H1 (cell line): ENCODE measurements around the gene INTS6. TPM values are rescaled to one million over a fixed set of nuclear protein-coding genes. Genes with fewer than 3 reads are reported as not detected.

ENCODE experiments used
- CTCF ChIA-PET: fragments of 300-600 bp; sonication (Branson Sonifier 250); formaldehyde crosslinking; loops from one replicate; lab custom pipeline; 2021; ENCODE audit not compliant: partially characterized antibody; lab: Charles Lee
- POLR2A ChIA-PET: fragments of 300-600 bp; sonication (Branson Sonifier 250); formaldehyde crosslinking; loops from one replicate; lab custom pipeline; 2021; ENCODE audit warnings: inconsistent platforms; ENCODE audit not compliant: partially characterized antibody; lab: Charles Lee
- DNase-seq, 2 experiments: peaks; one replicate each; pipeline versions ENCODE4 v3.0.0 to v3.0.0-alpha.2; 2010 to 2022; ENCODE audit warnings: low spot score in 2 of 2, low read depth in 1 of 2, mixed read lengths in 1 of 2
- FAIRE-seq: peaks from 2 replicates; lab custom pipeline; 2011; peaks lifted over from hg19 to GRCh38; lab: Jason Lieb, UNC
- H2AFZ ChIP-seq: 2 replicates; pipeline ENCODE4 v1.8.1; 2012; ENCODE audit warnings: low read length, inconsistent platforms
- H2AK5ac ChIP-seq: 2 replicates; pipeline ENCODE4 v1.6.1; 2013; ENCODE audit warnings: low read depth, low read length
- H2BK120ac ChIP-seq: replicated peaks from 2 replicates; pipeline ENCODE3; 2013; ENCODE audit warnings: low read depth, low read length, inconsistent platforms
- H2BK12ac ChIP-seq: 2 replicates; pipeline ENCODE4 v1.6.1; 2013; ENCODE audit warnings: low read depth, low read length
- H2BK15ac ChIP-seq: 2 replicates; pipeline ENCODE4 v1.6.1; 2013; ENCODE audit warnings: low read length
- H2BK20ac ChIP-seq: 2 replicates; pipeline ENCODE4 v1.6.1; 2013; ENCODE audit warnings: low read length
- H2BK5ac ChIP-seq: 2 replicates; pipeline ENCODE4 v1.6.1; 2013; ENCODE audit warnings: low read depth, low read length
- H3K14ac ChIP-seq: 2 replicates; pipeline ENCODE4 v1.6.1; 2013; ENCODE audit warnings: inconsistent platforms; ENCODE audit not compliant: insufficient read length
- H3K18ac ChIP-seq: 2 replicates; pipeline ENCODE4 v1.6.1; 2013; ENCODE audit warnings: low read length; ENCODE audit errors: extremely low read depth
- H3K23ac ChIP-seq: 2 replicates; pipeline ENCODE4 v1.6.1; 2013; ENCODE audit warnings: inconsistent platforms; ENCODE audit not compliant: insufficient read length
- H3K23me2 ChIP-seq: 2 replicates; pipeline ENCODE4 v1.6.1; 2013; ENCODE audit warnings: low read depth, low read length
- H3K27ac ChIP-seq: 2 replicates; pipeline ENCODE4 v1.6.1; 2011; ENCODE audit warnings: low read depth, low read length, inconsistent platforms
- H3K27me3 ChIP-seq, 4 experiments: replicated peaks in 1 of 4; 1 replicate in 1 of 4; 2 replicates in 3 of 4; pipeline versions ENCODE4 v1.6.1 to v1.8.1; 2011 to 2013; ENCODE audit warnings: low read length in 3 of 4, mild to moderate bottlenecking in 3 of 4, inconsistent platforms in 2 of 4, mixed read lengths in 2 of 4, moderate library complexity in 1 of 4; ENCODE audit not compliant: control insufficient read depth in 3 of 4, insufficient read depth in 3 of 4; ENCODE audit errors: extremely low read depth in 1 of 4
- H3K36me3 ChIP-seq, 4 experiments: 2 replicates each; pipeline versions ENCODE4 v1.6.1 to v1.8.1; 2011 to 2013; ENCODE audit warnings: mild to moderate bottlenecking in 4 of 4, low read length in 3 of 4, moderate library complexity in 2 of 4, control low read depth in 1 of 4, inconsistent platforms in 1 of 4; ENCODE audit not compliant: insufficient read depth in 4 of 4, control insufficient read depth in 2 of 4
- H3K4ac ChIP-seq: replicated peaks from 2 replicates; pipeline ENCODE3; 2013; ENCODE audit warnings: low read length, low read depth, mixed read lengths, inconsistent platforms; ENCODE audit not compliant: insufficient read length
- H3K4me1 ChIP-seq, 4 experiments: replicated peaks in 1 of 4; 1 replicate in 1 of 4; 2 replicates in 3 of 4; pipeline versions ENCODE4 v1.6.1 to v1.8.1; 2011 to 2013; ENCODE audit warnings: low read length in 3 of 4, inconsistent platforms in 2 of 4, mixed read lengths in 1 of 4; ENCODE audit not compliant: insufficient read depth in 4 of 4, control insufficient read depth in 3 of 4
- H3K4me2 ChIP-seq, 2 experiments: 2 replicates each; pipeline versions ENCODE4 v1.6.1 to v1.8.1; 2011 to 2013; ENCODE audit warnings: low read depth in 2 of 2, low read length in 2 of 2, control low read depth in 1 of 2, inconsistent platforms in 1 of 2, mild to moderate bottlenecking in 1 of 2; ENCODE audit not compliant: insufficient read depth in 1 of 2
- H3K4me3 ChIP-seq, 4 experiments: fragments of 200-600, 300-600 bp in 1 of 4; sonication (generic), shearing (Covaris generic), sonication (Bioruptor Twin) in 1 of 4; 2 replicates each; pipeline versions ENCODE4 v1.5.1 to v1.8.1; 2011 to 2016; ENCODE audit warnings: low read length in 4 of 4, low read depth in 3 of 4, control low read depth in 2 of 4, inconsistent platforms in 2 of 4, mild to moderate bottlenecking in 2 of 4, mixed read lengths in 1 of 4, moderate library complexity in 1 of 4; ENCODE audit not compliant: insufficient read depth in 2 of 4; ENCODE audit errors: extremely low read depth in 1 of 4
- H3K56ac ChIP-seq: replicated peaks from 2 replicates; pipeline ENCODE3; 2013; ENCODE audit warnings: low read depth, mild to moderate bottlenecking, mixed read lengths, low read length, inconsistent platforms; ENCODE audit not compliant: insufficient read length
- H3K79me1 ChIP-seq: 2 replicates; pipeline ENCODE4 v1.6.1; 2013; ENCODE audit warnings: low read depth, low read length, control low read depth
- H3K79me2 ChIP-seq, 2 experiments: 2 replicates each; pipeline versions ENCODE4 v1.6.1 to v1.8.1; 2012 to 2013; ENCODE audit warnings: low read length in 2 of 2, mild to moderate bottlenecking in 2 of 2, inconsistent platforms in 1 of 2; ENCODE audit not compliant: insufficient read depth in 2 of 2, control insufficient read depth in 1 of 2
- H3K9ac ChIP-seq, 4 experiments: replicated peaks in 1 of 4; 1 replicate in 1 of 4; 2 replicates in 3 of 4; pipeline versions ENCODE4 v1.6.1 to v1.8.1; 2011 to 2013; ENCODE audit warnings: low read depth in 3 of 4, low read length in 3 of 4, control low read depth in 2 of 4, mild to moderate bottlenecking in 2 of 4, moderate library complexity in 2 of 4, inconsistent platforms in 1 of 4; ENCODE audit errors: extremely low read depth in 1 of 4
- H3K9me3 ChIP-seq, 2 experiments: 2 replicates each; pipeline versions ENCODE4 v1.6.1 to v1.8.1; 2012 to 2013; ENCODE audit warnings: mild to moderate bottlenecking in 2 of 2, moderate library complexity in 2 of 2, control low read depth in 1 of 2, inconsistent platforms in 1 of 2, low read depth in 1 of 2, low read length in 1 of 2, mixed read lengths in 1 of 2; ENCODE audit not compliant: insufficient read depth in 2 of 2
- H4K20me1 ChIP-seq, 2 experiments: replicated peaks in 1 of 2; 2 replicates each; pipeline versions ENCODE3 to v1.8.1; 2011 to 2013; ENCODE audit warnings: inconsistent platforms in 2 of 2, low read length in 2 of 2, mild to moderate bottlenecking in 1 of 2; ENCODE audit not compliant: insufficient read depth in 2 of 2, control insufficient read depth in 1 of 2
- H4K5ac ChIP-seq: 2 replicates; pipeline ENCODE4 v1.6.1; 2013; ENCODE audit warnings: low read length, low read depth, mixed read lengths, inconsistent platforms; ENCODE audit not compliant: insufficient read length
- H4K8ac ChIP-seq: 2 replicates; pipeline ENCODE4 v1.8.0; 2013; ENCODE audit warnings: mild to moderate bottlenecking, moderate library complexity, low read length, inconsistent platforms; ENCODE audit not compliant: insufficient read depth; ENCODE audit errors: extremely low read depth
- H4K91ac ChIP-seq: replicated peaks from 2 replicates; pipeline ENCODE3; 2013; ENCODE audit warnings: low read length, mixed read lengths, inconsistent platforms; ENCODE audit not compliant: insufficient read length
- NANOG ChIP-seq: IDR thresholded peaks from 2 replicates; pipeline ENCODE4 v1.6.1; 2011; ENCODE audit warnings: low read length, low read depth, mild to moderate bottlenecking, inconsistent platforms; ENCODE audit not compliant: insufficient read depth, poor library complexity, severe bottlenecking
- RAD21 ChIP-seq, 2 experiments: IDR thresholded peaks in 1 of 2; conservative IDR thresholded peaks in 1 of 2; 2 replicates each; pipeline ENCODE4 v1.6.1; 2011; ENCODE audit warnings: low read depth in 2 of 2, low read length in 2 of 2, improper control_type of control experiment in 1 of 2, inconsistent platforms in 1 of 2, mild to moderate bottlenecking in 1 of 2, moderate library complexity in 1 of 2
- WGBS, 2 experiments: shearing (Covaris generic) in 1 of 2; methylation state at CpG; one replicate each; pipeline versions ENCODE4 v1.1.6 to v1.1.7; 2013 to 2015; ENCODE audit warnings: low lambda C conversion rate in 2 of 2, mixed read lengths in 2 of 2, inconsistent platforms in 1 of 2, low coverage in 1 of 2, missing lambda C conversion rate in 1 of 2; ENCODE audit not compliant: insufficient replicate concordance in 2 of 2, insufficient coverage in 1 of 2, insufficient read length in 1 of 2; ENCODE audit errors: extremely low coverage in 1 of 2, missing lambda C conversion rate in 1 of 2; 5-methylcytosine and 5-hydroxymethylcytosine counted together
- polyA plus RNA-seq, 7 experiments: library from polyadenylated mRNA; depleted of rRNA in 3 of 7; stranded (reverse) in 5 of 7; unstranded in 2 of 7; fragments of >200 nt in 5 of 7; fragments of 200-250 nt in 2 of 7; gene quantifications; 1 replicate in 5 of 7; 2 replicates in 1 of 7; 4 replicates in 1 of 7; pipeline versions ENCODE4 v1.2.1 to v1.2.3, GENCODE V29; 2011 to 2013; ENCODE audit warnings: missing spikeins in 2 of 7, mixed read lengths in 2 of 7
- total RNA-seq: library from RNA; stranded (reverse); fragmentation: NEBNext Ultra II Directional; extraction: Animal tissue kit (Norgen Biotek cat#: 25700); gene quantifications from 2 replicates; pipeline ENCODE4 v1.2.1, GENCODE V29; 2021

Gene INTS6
- total and polyA plus RNA-seq, 2 of the 8 experiments (the other 6 are each of a cell fraction or from before 2014, with no cell fraction given) = 12.6 to 42.8 TPM

DNA sequence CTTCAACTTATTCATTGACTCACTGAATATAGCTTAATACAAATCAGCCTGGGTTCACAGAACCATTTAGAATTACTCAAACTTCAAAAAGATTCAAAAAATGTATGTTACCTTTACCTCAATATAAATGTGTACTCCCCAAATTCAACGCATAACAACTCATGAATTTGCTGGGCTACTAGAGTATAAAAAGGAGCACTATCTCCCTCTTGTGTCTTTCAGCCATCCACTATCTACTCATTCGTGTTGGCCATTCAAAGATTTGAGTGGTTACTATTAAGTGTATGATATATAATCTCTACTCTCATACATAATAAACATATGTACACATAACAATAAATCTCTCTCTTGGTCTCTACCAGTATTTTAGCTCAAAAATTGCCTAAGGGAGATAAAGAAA is 20.3 kb downstream of the INTS6 start:
- DNase-seq (no peak), FAIRE-seq (no peak)
- H3K23ac ChIP-seq = no peak overlapping the region
- peaks cover 0 to 36% (median 9%) of the 10 kb centered on the region in 4 experiments; a peak in 4 of 8 replicates for H3K36me3 ChIP-seq
- H3K18ac ChIP-seq = no peak overlapping the region
- TF ChIP-seq NANOG (no peak), RAD21 (IDR thresholded peaks at IDR 0.05 in 1 of 2, conservative IDR thresholded peaks at IDR 0.05 in 1 of 2; ENCODE audit: low read depth in 2 of 2, low read length in 2 of 2) (peak; percentile 33 to 39)
- TF ChIP-seq, all 59 proteins: peak for 1
- H3K56ac ChIP-seq = no peak overlapping the region
- no peaks in the 10 kb centered on the region for H3K23me2 ChIP-seq
- peaks cover 0 to 3% (median 0%) of the 10 kb centered on the region in 4 experiments; a peak in 1 of 7 replicates for H3K4me1 ChIP-seq
- no peak overlapping the region for H3K9ac ChIP-seq
- H3K4me3 ChIP-seq = no peak overlapping the region
- H2BK120ac ChIP-seq = no peak overlapping the region
- H3K14ac ChIP-seq = no peak overlapping the region
- no peaks in the 10 kb centered on the region for H3K79me1 ChIP-seq
- H2BK20ac ChIP-seq = no peak overlapping the region
- H3K27me3 ChIP-seq = no peaks in the 10 kb centered on the region
- no peak overlapping the region for H2AFZ ChIP-seq
- no peak overlapping the region for H2BK5ac ChIP-seq
- POLR2A ChIA-PET = interaction anchor here (0.6 to 2.0 kb wide), 7 partner anchors 17 to 370 kb away, joined by 3 to 6 read pairs (median 3); partner anchors contain the start of gene INTS6
- no peaks in the 10 kb centered on the region for H3K9me3 ChIP-seq
- H4K20me1 ChIP-seq = no peaks in the 10 kb centered on the region
- H2BK12ac ChIP-seq = no peak overlapping the region
- WGBS, 2 experiments = 73% methylated on average over 2 of the region's 2 CpGs; no CpG with 5 or more reads in 1 of the 2 experiments
- H3K79me2 ChIP-seq = peaks cover 0 to 37% of the 10 kb centered on the region in 2 experiments; a peak in 2 of 4 replicates
- CTCF ChIA-PET = interaction anchor here (0.6 to 2.0 kb wide), 17 partner anchors 9 to 368 kb away, joined by 3 to 8 read pairs (median 3); no protein-coding TSS in a partner anchor
- no peak overlapping the region for H3K4ac ChIP-seq
- H4K5ac ChIP-seq = no peak overlapping the region
- no peak overlapping the region for H2AK5ac ChIP-seq
- no peak overlapping the region for H3K4me2 ChIP-seq
- no peak overlapping the region for H2BK15ac ChIP-seq
- no peak overlapping the region for H3K27ac ChIP-seq
- H4K91ac ChIP-seq = no peak overlapping the region
- H4K8ac ChIP-seq = no peak overlapping the region
